IMR-90 (cell line): Measurements from ENCODE around the gene SRPX2. TPM values are rescaled to one million over a fixed set of nuclear protein-coding genes. Genes with fewer than 3 reads are reported as not detected.

Experiments used
- ATAC-seq: fragments of 200-7000 bp; cut with Tn5 transposase; 2 replicates; pipeline ENCODE4 v1.9.1; 2020; ENCODE audit warnings: low read depth, mild to moderate bottlenecking, moderate library complexity
- BruUV-seq: library from RNA; stranded (reverse); fragments of 400-500 nt; replicated peaks from 2 replicates; lab custom pipeline; 2021; lab: Mats Ljungman, UMichigan
- CTCF ChIA-PET: fragments of 300-600 bp; formaldehyde crosslinking; extraction: SDS; loops from one replicate; lab custom pipeline; 2021; ENCODE audit warnings: antibody characterized with exemption; lab: Yijun Ruan, JAX
- POLR2A ChIA-PET: fragments of 300-600 bp; sonication (Branson Sonifier 250); formaldehyde crosslinking; loops from one replicate; lab custom pipeline; 2022; ENCODE audit warnings: antibody characterized with exemption; ENCODE audit not compliant: unreplicated experiment; lab: Charles Lee
- DNase-seq: peaks from one replicate; pipeline ENCODE4 v3.0.0; 2013
- H2AFZ ChIP-seq: replicated peaks from 2 replicates; pipeline ENCODE3; 2013; ENCODE audit warnings: low read length, mild to moderate bottlenecking; ENCODE audit not compliant: poor library complexity
- H2AK5ac ChIP-seq: 2 replicates; pipeline ENCODE4 v1.6.1; 2013; ENCODE audit warnings: low read depth, low read length, inconsistent platforms
- H2AK9ac ChIP-seq: replicated peaks from 2 replicates; pipeline ENCODE3; 2013; ENCODE audit warnings: mild to moderate bottlenecking, low read depth, low read length, moderate library complexity; ENCODE audit not compliant: poor library complexity
- H2BK120ac ChIP-seq: 2 replicates; pipeline ENCODE4 v1.6.1; 2013; ENCODE audit warnings: low read depth, low read length, inconsistent platforms
- H2BK15ac ChIP-seq: 3 replicates; pipeline ENCODE4 v1.6.1; 2013; ENCODE audit warnings: low read depth, low read length, inconsistent platforms
- H2BK20ac ChIP-seq: 2 replicates; pipeline ENCODE4 v1.6.1; 2013; ENCODE audit warnings: low read depth, mild to moderate bottlenecking, inconsistent platforms, low read length, moderate library complexity
- H2BK5ac ChIP-seq: 2 replicates; pipeline ENCODE4 v1.6.1; 2013; ENCODE audit warnings: mild to moderate bottlenecking, low read depth, low read length, inconsistent platforms; ENCODE audit not compliant: poor library complexity, severe bottlenecking
- H3K14ac ChIP-seq: replicated peaks from 2 replicates; pipeline ENCODE4 v1.6.1; 2013; ENCODE audit warnings: low read depth, low read length, inconsistent platforms
- H3K18ac ChIP-seq: 2 replicates; pipeline ENCODE4 v1.6.1; 2013; ENCODE audit warnings: low read depth, low read length, control low read depth
- H3K23ac ChIP-seq: 2 replicates; pipeline ENCODE4 v1.6.1; 2013; ENCODE audit warnings: low read depth, low read length, inconsistent platforms
- H3K27ac ChIP-seq: 2 replicates; pipeline ENCODE4 v1.5.1; 2013; ENCODE audit warnings: mild to moderate bottlenecking, control low read depth, low read length; ENCODE audit not compliant: insufficient read depth
- H3K27me3 ChIP-seq: 2 replicates; pipeline ENCODE4 v1.6.1; 2013; ENCODE audit warnings: low read length; ENCODE audit not compliant: control insufficient read depth, insufficient read depth
- H3K36me3 ChIP-seq: 2 replicates; pipeline ENCODE4 v1.6.1; 2013; ENCODE audit warnings: low read length, mixed read lengths; ENCODE audit not compliant: control insufficient read depth, insufficient read depth
- H3K4ac ChIP-seq: 2 replicates; pipeline ENCODE4 v1.6.1; 2013; ENCODE audit warnings: low read depth, low read length, inconsistent platforms
- H3K4me1 ChIP-seq: 2 replicates; pipeline ENCODE4 v1.6.1; 2013; ENCODE audit warnings: low read length, mixed read lengths; ENCODE audit not compliant: control insufficient read depth, insufficient read depth
- H3K4me2 ChIP-seq: 2 replicates; pipeline ENCODE4 v1.6.1; 2013; ENCODE audit warnings: low read depth, mild to moderate bottlenecking, control low read depth, low read length, moderate library complexity
- H3K4me3 ChIP-seq: 2 replicates; pipeline ENCODE4 v1.5.1; 2013; ENCODE audit warnings: low read depth, mild to moderate bottlenecking, control low read depth, low read length, moderate library complexity; ENCODE audit not compliant: insufficient read depth
- H3K56ac ChIP-seq: 2 replicates; pipeline ENCODE4 v1.6.1; 2013; ENCODE audit warnings: low read length, inconsistent platforms; ENCODE audit not compliant: insufficient read depth; ENCODE audit errors: extremely low read depth
- H3K79me1 ChIP-seq, 2 experiments: 2 replicates each; pipeline ENCODE4 v1.6.1; 2013; ENCODE audit warnings: low read length in 2 of 2, inconsistent platforms in 1 of 2, low read depth in 1 of 2
- H3K9ac ChIP-seq: 2 replicates; pipeline ENCODE4 v1.6.1; 2013; ENCODE audit warnings: low read depth, low read length, control low read depth
- H3K9me1 ChIP-seq: 2 replicates; pipeline ENCODE4 v1.6.1; 2013; ENCODE audit warnings: low read length, inconsistent platforms; ENCODE audit not compliant: insufficient read depth
- H3K9me3 ChIP-seq: 2 replicates; pipeline ENCODE4 v1.6.1; 2013; ENCODE audit warnings: low read length; ENCODE audit not compliant: control insufficient read depth, insufficient read depth
- H4K20me1 ChIP-seq: 2 replicates; pipeline ENCODE4 v1.6.1; 2013; ENCODE audit warnings: low read length, inconsistent platforms; ENCODE audit not compliant: insufficient read depth
- H4K5ac ChIP-seq: 2 replicates; pipeline ENCODE4 v1.6.1; 2013; ENCODE audit warnings: mild to moderate bottlenecking, low read depth, low read length, control low read depth
- H4K8ac ChIP-seq, 2 experiments: 2 replicates each; pipeline ENCODE4 v1.6.1; 2013; ENCODE audit warnings: low read depth in 2 of 2, low read length in 2 of 2, control low read depth in 1 of 2, inconsistent platforms in 1 of 2
- H4K91ac ChIP-seq: 2 replicates; pipeline ENCODE4 v1.6.1; 2013; ENCODE audit warnings: low read depth, low read length, inconsistent platforms; ENCODE audit not compliant: insufficient read depth
- CEBPB ChIP-seq: IDR thresholded peaks from 2 replicates; pipeline ENCODE4 v1.6.1; 2012; ENCODE audit warnings: low read depth, low read length, improper control_type of control experiment
- CTCF ChIP-seq: conservative IDR thresholded peaks from 2 replicates; pipeline ENCODE4 v1.5.1; 2012; ENCODE audit warnings: mild to moderate bottlenecking, low read depth, low read length, improper control_type of control experiment
- FOS ChIP-seq: fragments of 150-350 bp; IDR thresholded peaks from 2 replicates; pipeline ENCODE4 v1.6.1; 2016; ENCODE audit warnings: low read depth, low read length
- MAFK ChIP-seq: IDR thresholded peaks from 2 replicates; pipeline ENCODE4 v1.6.1; 2012; ENCODE audit warnings: low read depth, low read length, improper control_type of control experiment
- MXI1 ChIP-seq: IDR thresholded peaks from 2 replicates; pipeline ENCODE4 v1.6.1; 2012; ENCODE audit warnings: low read depth, mild to moderate bottlenecking, low read length, moderate library complexity, borderline replicate concordance
- NFE2L2 ChIP-seq: fragments of 150-350 bp; IDR thresholded peaks from 2 replicates; pipeline ENCODE4 v1.6.1; 2016; ENCODE audit warnings: low read depth, mild to moderate bottlenecking, low read length
- RAD21 ChIP-seq: IDR thresholded peaks from 2 replicates; pipeline ENCODE4 v1.6.1; 2012; ENCODE audit warnings: low read length, improper control_type of control experiment
- RCOR1 ChIP-seq: IDR thresholded peaks from 2 replicates; pipeline ENCODE4 v1.6.1; 2012; ENCODE audit warnings: mild to moderate bottlenecking, low read length, improper control_type of control experiment; ENCODE audit not compliant: insufficient replicate concordance
- RFX5 ChIP-seq: IDR thresholded peaks from 2 replicates; pipeline ENCODE4 v1.8.0; 2012; ENCODE audit warnings: low read depth, mild to moderate bottlenecking, low read length, moderate library complexity
- SMC3 ChIP-seq: fragments of 150-350 bp; IDR thresholded peaks from 2 replicates; pipeline ENCODE4 v1.6.1; 2016; ENCODE audit warnings: low read depth, mild to moderate bottlenecking, antibody characterized with exemption, low read length, moderate library complexity
- WGBS, 2 experiments: methylation state at CpG; one replicate each; pipeline versions ENCODE4 v1.1.5 to v1.1.7; 2013; ENCODE audit warnings: missing lambda C conversion rate in 2 of 2; ENCODE audit not compliant: insufficient read length in 1 of 2; ENCODE audit errors: extremely low coverage in 2 of 2; 5-methylcytosine and 5-hydroxymethylcytosine counted together
- dilution Hi-C: fragments of 300-500 bp; cut with HindIII; formaldehyde crosslinking; loops from one replicate; pipeline ENCODE4 v1.14.3; 2018; ENCODE audit warnings: low sequenced_read_pairs; ENCODE audit not compliant: unreplicated experiment
- in situ Hi-C: fragments of 300-500 bp; cut with MboI; formaldehyde crosslinking; loops from 3 replicates; pipeline ENCODE4 v1.14.3; 2019; ENCODE audit warnings: low sequenced_read_pairs, inconsistent platforms, mixed read lengths
- intact Hi-C: fragments of 100-400 bp; cut with micrococcal nuclease; formaldehyde crosslinking; loops from 2 replicates; pipeline ENCODE4 v1.10.0; 2022
- polyA plus RNA-seq, 3 experiments: library from polyadenylated mRNA; depleted of rRNA; stranded (reverse); fragments of >200 nt; gene quantifications; 2 replicates each; pipeline ENCODE4 v1.2.3, GENCODE V29; 2012; ENCODE audit warnings: low replicate concordance in 1 of 3
- total RNA-seq: library from RNA; depleted of rRNA; stranded (reverse); fragments of >200 nt; gene quantifications from 2 replicates; pipeline ENCODE4 v1.2.3, GENCODE V29; 2012

SRPX2 gene
- total and polyA plus RNA-seq, 2 of the 4 experiments (the other 2 are of a cell fraction) = 20.6 to 43.1 TPM

- Histone ChIP-seq H3K27me3 (peaks cover 2% of the 10 kb centered on the region; the same call in 1 of the 2 replicates), H2BK5ac (no peak overlapping the region), H3K79me1 (no peaks in the 10 kb centered on the region), H3K36me3 (no peaks in the 10 kb centered on the region), H4K5ac (no peak overlapping the region), H2BK20ac (no peak overlapping the region), H3K18ac (no peak overlapping the region), H3K9me3 (no peaks in the 10 kb centered on the region), H3K56ac (no peak overlapping the region), H2AFZ (no peak overlapping the region), H2BK120ac (no peak overlapping the region), H2BK15ac (no peak overlapping the region), H3K4me3 (no peak overlapping the region), H3K4ac (no peak overlapping the region), H2AK9ac (no peak overlapping the region), H2AK5ac (no peak overlapping the region), H3K23ac (no peak overlapping the region), H3K14ac (no peak overlapping the region), H4K20me1 (no peaks in the 10 kb centered on the region), H3K27ac (no peak overlapping the region), H3K9me1 (no peaks in the 10 kb centered on the region; the same call in 1 of the 2 replicates), H4K91ac (no peak overlapping the region), H4K8ac (no peak overlapping the region), H3K4me2 (no peak overlapping the region), H3K9ac (no peak overlapping the region), H3K4me1 (no peaks in the 10 kb centered on the region)
- ATAC-seq = no peak
- in situ Hi-C loops (no loop called here), intact Hi-C loops (no loop called here), dilution Hi-C loops (no loop called here)
- no CpG with 5 or more reads among the region's 2 CpGs for WGBS, 2 experiments
- no TSS peak for BruUV-seq
- TF ChIP-seq MXI1 = no peak
- no peak for TF ChIP-seq RAD21
- TF ChIP-seq NFE2L2 = no peak
- no peak for TF ChIP-seq SMC3
- TF ChIP-seq RCOR1 = no peak
- no peak for TF ChIP-seq RFX5
- no peak for TF ChIP-seq CEBPB
- TF ChIP-seq FOS = no peak
- no peak for TF ChIP-seq MAFK
- TF ChIP-seq CTCF = no peak
- ChIA-PET CTCF (no interaction called here), POLR2A (no interaction called here)
- no peak for DNase-seq
Measured at GRCh38 chrX:100695302-100695701, 51.3 kb downstream of the SRPX2 start.
